Measurements from ENCODE around the gene ADAMTS6.

DNA sequence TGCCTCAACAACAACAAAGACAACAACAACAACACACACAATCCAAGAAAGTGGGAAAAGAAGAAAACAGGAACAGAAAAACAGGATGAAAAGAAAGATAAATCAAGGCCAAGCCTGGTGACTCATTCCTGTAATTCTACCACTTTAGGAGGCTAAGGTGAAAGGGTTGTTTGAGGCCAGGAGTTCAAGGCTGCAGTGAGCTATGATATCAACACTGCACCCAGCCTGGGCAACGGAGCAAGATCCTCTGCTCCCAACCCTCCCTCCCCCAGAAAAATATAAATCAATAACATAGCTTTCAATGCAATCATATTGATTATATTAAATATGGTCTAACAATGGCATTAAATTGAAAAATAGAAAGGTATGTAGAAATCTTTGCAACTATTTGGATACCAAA is 49.2 kb upstream of the ADAMTS6 start:
- TF ChIP-seq, protein P1, sequence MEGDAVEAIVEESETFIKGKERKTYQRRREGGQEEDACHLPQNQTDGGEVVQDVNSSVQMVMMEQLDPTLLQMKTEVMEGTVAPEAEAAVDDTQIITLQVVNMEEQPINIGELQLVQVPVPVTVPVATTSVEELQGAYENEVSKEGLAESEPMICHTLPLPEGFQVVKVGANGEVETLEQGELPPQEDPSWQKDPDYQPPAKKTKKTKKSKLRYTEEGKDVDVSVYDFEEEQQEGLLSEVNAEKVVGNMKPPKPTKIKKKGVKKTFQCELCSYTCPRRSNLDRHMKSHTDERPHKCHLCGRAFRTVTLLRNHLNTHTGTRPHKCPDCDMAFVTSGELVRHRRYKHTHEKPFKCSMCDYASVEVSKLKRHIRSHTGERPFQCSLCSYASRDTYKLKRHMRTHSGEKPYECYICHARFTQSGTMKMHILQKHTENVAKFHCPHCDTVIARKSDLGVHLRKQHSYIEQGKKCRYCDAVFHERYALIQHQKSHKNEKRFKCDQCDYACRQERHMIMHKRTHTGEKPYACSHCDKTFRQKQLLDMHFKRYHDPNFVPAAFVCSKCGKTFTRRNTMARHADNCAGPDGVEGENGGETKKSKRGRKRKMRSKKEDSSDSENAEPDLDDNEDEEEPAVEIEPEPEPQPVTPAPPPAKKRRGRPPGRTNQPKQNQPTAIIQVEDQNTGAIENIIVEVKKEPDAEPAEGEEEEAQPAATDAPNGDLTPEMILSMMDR (tag by site-specific recombination; IDR thresholded peaks at IDR 0.05): no peak
- TF ChIP-seq KLF10 (tag by site-specific recombination; IDR thresholded peaks at IDR 0.05): no peak
- no peak for TF ChIP-seq BCL11A (tag by site-specific recombination; IDR thresholded peaks at IDR 0.05; ENCODE audit: low read depth)
- no peak for TF ChIP-seq RBAK (tag by site-specific recombination; IDR thresholded peaks at IDR 0.05)

Data from HEK293 (cell line).